ENCODE measurements around the gene LMO2.

LMO2 gene

DNA sequence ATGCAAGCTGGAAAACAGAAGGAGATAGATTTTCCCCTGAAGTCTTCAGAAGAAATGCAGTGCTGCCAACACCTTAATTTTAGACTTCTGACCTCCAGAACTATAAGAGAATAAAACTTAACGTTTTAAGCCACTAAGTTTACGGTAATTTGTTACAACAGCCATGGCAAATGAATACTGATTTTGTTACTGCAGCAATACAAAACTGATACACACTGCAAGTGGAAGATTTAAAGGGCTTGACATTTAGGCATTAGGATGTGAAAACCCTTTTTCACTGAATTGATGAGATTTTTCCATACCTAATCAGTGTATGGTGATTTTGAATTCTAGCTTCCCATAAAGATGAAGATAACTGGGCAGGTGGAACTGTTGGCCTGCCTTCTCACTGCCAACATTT lies 22.1 kb upstream of the LMO2 start:
- no peak for DNase-seq

DNA sequence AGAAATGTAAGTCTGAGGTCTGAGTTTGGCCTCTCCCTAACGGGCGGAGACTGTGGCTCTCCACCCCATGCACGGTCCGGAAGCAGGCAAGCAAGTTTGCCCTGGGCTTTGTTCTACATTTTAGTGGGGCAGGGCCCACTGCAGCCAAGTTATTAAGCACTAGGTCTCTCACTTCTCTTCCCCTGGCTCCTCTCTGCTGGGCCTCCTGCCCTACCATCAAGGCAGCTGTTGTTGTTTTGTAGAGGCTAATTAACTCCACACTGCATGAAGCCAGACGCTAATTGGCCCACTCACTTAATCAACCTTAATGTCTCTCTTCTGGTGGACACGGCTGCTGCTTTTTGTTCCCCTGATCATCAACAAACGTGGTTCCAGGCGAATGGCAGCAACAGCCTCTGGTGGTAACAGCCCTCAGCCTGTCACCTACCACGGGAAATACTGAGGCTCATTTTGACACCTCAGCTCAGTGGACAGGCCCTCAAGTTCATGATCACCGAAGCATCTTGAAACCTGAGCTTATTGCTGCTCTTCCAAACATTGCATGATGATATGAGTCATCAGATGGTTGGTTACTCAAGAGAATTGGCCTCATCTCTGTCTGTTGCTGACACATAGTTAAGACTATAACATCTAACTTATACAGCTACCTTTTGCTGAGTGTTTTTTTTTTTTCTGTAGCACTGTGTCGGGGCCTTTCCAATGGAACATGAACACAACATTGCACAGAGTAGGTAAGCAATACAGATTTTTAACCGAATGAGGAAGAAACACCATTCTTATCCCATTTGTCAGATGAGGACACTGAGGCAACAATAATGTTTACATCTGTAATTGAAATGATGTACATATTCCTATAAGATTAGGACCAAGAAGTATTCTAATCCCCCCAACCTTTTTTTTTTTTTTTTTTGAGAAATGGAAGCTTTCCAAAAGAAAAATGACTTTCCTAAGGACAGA lies 20.8 kb upstream of the LMO2 start:
- DNase-seq = peak; percentile 95

DNA sequence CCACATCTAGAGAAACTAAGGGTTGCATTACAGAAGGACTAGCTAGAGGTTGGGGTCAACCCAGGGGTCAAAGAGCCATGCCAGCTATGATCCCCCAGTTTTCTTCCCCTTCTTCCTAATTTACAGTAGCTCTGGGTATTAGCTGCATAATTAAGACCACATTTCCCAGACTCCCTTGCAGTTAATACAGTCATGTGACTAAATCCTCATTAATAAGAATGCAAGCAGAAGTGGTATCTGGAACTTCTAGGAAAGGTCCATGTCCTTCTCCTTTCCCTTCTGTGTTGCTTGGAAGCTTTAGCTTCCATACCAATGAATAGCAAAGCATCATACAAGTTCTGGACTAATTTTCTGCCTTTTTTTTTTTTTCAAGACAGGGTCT lies 19.1 kb upstream of the LMO2 start:
- peak; percentile 10 for DNase-seq

DNA sequence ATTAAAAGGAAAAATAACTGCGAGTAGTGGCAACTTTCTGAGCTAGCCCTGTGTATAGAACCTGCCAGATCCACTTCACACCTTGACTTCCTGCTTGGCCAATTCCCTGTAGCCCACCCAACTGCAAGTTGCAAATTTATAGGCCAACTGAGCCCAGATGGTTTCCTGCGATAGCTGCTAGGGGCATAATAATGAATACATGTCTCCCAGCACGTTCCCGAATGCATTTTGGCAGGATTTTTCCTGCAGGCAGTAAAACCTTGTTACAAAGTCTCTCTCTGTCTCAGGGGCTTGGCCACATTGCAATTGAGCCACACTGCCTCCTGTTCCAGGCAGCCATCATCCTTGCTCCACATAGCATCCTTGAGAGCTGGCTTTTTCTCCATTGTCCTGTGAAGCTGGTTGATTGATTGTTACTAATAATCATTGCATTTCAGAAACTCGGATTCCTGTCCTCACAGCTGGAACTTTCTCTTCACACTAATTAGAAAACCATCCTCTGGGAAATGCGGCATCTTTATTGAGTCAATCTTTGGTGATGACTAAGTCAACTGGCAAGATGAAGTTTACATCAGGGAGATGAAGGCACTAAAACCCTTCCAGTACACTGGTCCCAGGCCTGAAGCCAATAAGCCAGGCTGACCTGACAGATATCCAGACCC lies 18.6 kb upstream of the LMO2 start:
- no peak for DNase-seq

DNA sequence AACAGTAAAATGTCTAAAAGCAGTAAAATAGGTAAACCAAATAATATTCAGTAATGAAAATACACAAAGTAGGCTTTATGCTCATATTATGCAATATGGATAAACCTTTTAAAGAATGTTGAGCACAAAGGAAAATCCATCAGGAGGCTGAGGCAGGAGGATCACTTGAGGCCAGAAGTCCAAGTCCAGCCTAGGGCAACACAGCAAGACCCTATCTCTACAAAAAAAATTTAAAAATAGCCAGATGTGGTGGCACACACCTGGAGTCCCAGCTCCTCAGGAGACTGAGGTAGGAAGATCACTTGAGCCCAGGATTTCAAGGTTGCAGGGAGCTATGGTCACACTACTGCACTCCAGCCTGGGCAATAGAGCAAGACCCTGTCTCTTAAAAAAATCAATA lies 17.7 kb upstream of the LMO2 start:
- no peak for DNase-seq

DNA sequence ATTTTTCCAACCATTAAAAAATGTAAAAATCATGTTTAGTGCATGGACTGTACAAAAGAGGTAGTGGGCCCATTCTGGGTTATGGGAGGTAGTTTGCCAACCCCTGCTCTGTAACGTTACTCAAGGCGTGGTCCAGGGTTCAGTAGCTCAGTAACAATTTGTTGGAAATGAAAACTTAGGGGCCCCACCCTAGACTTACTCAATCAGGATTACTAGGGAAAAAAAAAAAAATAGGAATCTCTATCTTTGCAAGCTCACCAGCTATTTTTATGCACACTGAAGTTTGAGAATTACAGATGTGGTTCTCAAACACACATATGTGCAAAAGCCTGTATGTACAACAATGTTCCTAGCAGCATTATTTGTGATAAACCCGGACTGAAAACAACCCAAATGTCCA lies 17.3 kb upstream of the LMO2 start:
- DNase-seq = peak; percentile 33

DNA sequence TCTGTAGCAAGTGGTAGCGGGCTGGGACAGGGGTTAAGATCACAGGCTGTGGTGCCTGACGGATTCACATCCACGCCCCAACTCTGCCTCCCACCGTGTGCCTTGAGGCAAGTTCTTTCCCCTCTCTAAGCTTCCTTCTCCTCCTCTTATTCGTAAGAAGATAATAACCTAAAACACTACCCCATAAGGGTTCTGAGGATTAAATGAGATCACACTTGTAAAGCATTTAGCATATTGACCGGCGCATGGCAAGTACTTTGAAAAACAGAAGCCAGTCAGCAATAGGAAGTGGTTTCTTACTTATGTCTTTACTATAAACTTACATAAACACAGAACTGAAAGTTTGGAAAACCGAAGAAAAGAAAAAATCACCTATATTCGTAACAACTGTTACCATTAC lies 15.5 kb upstream of the LMO2 start:
- DNase-seq = peak; percentile 92

DNA sequence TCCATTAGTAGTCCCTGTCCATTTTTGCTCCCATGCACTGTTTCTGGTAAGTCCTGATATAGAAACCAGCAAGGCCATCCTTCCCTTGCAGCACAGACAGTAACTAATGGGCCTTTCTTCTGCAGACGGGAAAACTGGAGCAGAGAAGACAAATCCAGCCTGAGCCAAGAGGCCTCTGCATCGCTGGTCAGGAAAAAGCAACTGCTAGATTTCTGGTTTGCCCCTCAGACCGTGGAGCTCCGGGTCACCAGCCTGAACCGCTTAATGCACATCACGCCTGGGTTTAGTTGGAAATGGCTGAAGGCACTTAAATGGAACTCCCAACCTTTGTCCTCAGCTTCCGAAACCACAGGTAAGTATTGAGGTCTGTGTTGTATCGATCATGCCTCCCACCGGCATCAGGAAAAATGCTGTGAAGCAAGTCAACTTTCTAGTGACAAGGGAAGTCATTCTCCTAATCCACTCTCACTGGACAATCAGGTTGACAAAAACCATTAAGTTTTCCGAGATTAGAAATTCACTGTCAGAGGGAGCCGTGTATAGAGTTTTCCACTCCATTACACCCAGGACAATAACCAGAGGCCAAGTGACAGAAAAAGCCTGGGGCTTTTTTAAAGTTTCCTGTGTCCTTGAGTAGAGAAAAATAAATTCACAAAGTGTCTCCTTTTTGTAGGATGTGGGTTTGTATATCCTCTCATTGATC lies 14.8 kb upstream of the LMO2 start:
- no peak for DNase-seq

DNA sequence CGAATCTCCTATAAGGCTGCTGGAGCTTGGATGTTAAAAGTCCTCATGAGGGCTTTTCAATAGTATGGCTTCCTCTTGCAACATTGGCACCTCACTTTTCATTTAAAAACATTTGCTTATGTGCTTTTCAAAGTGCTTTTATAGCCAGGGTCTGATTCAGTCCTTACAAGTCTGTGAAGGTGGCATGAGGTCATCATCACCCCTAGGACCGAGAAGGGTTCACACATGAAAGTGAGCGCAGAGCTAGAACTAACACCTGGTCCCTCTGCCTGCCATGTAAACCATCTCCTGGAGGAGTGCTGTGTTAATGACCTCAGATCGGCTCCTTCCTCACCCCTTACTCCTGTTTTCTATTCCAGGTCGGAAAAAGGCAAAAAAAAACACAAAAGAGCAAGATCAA lies 12.2 kb upstream of the LMO2 start:
- DNase-seq = no peak

DNA sequence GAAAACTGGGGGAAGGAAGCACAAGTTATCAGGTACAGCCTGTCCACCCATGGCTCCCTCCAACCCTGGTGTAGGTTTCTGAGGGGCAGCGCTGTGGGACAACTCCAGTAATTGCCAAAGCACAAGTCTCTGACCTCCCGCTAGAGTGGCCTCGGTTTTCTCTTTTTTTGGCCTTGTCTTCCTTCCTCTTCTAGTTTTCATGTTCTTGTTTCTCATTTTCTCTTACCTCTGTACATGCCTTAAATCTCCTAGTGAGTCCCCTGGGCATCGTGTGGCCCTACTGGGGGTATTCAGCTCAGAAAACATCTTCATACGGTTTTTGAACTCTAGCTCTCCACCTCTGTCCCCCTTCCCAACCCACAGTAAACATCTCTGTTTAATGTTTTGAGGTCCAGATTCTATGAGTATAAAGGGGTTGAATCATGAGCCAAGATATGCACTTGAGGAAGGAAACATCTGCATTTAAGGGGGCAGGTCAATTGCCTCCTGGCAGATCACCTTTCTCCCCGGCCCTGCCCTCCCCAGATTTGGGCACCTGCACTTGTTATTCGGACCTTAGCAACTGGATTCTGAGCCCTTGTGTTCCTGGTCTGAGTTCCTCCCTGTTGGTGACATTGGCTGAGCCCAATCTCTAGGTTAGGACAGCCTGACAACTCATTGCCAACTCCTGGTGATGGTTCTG lies 8.4 kb upstream of the LMO2 start:
- DNase-seq = peak; percentile 39

DNA sequence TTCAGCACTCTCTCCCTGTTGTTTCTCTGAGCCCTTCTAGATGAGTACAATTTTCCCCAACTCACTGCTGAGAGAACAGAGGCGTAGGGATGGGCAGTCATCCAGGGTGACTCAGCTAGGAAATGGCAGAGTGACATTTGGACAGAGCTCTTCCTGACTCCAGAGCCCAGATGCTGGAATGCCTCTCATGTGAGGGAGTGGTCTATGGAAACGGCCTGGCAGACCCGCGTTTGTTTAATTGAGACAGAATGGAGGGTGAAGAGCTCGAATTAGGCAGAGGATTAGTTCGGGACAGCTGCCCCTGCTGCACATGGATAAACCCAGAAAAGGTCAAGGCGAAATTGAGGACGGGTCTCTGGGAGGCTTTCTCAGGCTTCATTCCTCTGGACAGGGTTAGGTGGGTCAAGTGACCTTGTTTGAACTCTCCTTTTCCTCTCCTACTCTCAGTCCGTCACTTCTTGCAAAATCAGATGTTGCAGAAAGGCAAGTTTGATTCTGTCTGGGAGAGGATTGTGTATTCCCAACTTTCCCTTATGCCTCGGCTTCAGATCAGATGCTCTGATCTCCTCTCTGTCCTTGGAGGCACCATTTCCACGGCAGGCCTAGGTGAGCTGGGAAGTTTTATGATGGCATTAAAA lies 7.6 kb upstream of the LMO2 start:
- no peak for DNase-seq

DNA sequence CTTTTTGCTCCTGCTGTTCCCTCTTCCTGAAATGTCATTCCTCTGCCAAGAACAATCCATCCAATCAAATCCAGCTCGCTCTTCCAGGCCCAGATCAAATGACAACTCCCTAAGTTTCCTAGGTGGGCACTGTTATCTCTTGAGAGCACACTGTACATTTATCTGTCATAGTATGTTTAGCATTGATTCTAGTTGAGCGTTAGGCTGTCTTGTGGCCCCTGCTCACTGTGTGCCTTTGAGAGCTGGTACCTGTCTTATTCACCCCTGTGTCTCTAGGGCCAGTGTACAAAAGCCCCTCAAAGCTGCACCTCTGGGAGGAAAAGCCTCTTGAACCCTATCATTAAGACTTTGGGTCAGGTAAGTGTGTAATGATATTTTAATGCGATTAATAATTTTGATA lies 7.1 kb upstream of the LMO2 start:
- DNase-seq = no peak

DNA sequence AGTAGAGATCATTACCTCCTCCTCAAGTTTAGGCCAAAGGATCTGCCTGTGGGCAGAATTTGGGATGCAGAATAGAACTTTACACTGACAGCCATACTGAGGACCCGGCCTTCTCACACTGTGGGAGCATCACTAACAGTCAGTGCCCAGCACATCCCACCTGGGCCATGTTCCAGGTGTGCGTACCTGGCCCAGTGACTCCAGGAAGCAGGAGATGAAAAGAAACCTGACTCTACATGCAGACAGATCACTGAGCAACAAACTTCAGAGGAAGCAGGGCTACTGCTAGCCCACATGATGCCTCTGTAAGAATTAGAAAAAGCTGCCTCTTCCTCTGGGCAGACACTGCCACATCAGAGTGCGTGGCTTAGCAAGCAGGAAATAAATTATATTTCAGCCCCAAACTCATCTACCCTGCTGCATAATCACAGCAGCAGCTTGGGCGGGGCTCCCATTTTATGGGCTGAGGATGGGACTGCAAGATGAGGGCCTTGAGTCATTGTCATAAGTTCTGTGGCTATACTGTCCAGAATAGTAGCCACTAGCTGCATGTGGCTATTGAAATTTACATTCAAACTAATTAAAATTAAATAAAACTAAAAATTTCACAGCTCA lies 6.0 kb upstream of the LMO2 start:
- DNase-seq = peak; percentile 36

DNA sequence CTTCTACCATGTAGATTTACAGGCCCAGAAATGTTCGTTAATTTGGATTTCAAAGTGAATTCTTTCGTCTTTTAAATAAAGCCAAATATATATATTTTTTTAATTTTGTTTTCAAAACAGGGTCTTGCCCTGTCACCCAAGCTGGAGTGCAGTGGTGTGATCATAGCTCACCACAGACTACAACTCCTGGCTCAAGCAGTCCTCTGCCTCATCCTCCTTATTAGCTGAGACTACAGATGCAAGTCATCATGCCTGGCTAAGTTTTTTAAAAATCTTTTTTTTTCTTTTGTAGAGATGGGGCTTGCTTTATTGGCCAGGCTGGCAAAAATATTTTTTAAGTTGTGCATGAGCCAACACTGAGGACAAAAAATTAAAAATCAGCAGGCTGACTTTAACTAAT lies 5.0 kb upstream of the LMO2 start:
- no peak for DNase-seq

DNA sequence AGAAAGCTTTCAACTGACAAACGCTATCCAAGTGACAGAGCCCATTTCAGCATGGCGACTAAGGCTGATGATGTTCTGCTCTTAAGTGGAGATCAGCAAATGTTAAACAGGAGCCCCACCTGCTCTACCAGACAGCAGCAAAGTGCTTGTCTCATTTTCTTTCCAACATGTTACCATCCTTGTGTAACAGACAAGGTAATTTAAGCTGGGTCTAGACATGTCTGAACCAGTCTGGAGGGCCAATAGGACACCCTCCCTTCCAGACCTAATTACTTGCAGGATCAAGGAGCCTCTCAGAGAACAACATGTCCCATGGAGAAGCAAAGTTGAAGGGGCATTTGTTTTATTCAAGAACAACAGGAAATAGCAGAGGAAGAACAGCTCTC lies 3.9 kb upstream of the LMO2 start:
- no peak for DNase-seq

DNA sequence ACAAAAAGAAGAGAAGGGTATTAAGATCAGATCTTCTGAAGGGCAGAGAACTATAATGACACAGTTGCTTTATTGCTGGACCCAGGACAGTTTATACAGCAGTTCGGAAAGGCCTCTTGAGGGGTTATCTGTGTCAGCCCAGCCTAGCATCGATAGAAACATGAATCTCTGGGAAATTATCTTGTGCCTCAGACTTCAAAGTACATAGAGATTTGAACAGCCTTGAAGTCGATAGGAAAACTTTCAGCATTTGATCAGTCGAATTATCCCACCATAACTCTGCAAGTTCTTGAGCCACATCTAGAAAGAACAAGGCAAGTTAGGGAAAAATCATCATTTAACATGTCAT lies 2.5 kb upstream of the LMO2 start:
- DNase-seq = no peak

DNA sequence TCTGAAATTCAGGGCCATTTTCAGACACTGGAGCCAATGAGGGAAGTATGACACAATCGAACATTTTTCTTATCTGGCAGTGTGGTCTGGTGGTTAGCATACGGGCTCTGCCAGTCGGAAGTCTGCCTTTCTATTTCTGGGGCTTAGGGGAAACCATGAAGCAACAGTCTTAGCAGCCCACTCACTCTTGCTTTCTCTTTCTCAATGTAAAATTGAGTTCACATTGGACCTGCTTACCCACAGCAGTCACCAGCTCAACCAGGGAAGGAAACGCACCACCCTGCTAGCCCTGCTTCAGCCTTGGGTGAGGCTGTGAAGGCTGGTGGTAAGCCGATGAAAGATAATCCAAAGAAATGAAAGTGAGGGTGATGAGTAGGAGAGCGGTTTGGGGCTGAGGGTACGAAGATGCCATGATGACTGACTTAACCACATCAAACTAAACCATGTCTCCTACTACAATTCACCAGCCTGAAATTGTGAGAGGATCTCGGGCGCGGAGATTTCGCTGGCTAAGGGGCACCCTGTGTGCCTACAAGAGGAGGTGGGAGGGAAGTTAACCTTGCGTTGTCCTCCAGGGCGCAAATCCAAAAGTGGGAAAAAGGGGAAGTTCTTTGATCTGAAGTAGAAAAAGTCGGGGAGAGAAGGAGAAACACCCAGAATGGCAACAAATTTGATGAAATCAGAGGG lies 2.0 kb upstream of the LMO2 start:
- peak; percentile 100 for DNase-seq

DNA sequence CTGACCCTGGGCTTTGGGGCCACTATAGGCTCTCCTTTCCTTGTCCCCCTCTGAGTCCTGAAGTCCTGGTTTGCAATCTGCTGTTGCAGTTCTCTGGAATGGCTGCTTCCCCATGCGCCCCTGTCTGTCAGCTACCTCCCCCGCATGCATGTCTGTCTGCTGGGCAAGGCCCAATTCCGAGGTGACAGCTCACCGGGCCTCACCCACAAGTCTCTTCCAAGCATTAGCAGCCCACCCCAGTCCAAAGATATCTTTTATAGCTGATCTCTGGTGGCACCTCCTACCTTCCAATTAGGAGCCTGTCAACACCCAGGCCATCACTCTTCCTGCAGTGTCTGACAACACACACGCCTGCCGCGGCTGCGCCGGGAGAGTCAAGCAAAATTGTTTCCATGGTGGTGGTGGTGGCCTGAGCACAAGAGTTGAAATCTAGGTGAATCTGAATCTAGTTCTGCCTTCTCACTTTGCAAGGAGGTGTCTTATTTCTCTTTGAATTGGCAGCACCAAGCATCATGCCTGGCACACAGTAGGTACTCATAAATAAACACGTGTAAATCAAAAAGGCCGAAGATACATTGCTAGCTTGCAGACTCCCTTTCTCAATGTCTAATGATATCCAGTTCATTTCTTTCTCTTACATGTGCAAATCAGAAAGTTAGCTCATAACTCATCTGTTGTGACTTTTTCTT lies 1.2 kb upstream of the LMO2 start:
- DNase-seq = peak; percentile 72

DNA sequence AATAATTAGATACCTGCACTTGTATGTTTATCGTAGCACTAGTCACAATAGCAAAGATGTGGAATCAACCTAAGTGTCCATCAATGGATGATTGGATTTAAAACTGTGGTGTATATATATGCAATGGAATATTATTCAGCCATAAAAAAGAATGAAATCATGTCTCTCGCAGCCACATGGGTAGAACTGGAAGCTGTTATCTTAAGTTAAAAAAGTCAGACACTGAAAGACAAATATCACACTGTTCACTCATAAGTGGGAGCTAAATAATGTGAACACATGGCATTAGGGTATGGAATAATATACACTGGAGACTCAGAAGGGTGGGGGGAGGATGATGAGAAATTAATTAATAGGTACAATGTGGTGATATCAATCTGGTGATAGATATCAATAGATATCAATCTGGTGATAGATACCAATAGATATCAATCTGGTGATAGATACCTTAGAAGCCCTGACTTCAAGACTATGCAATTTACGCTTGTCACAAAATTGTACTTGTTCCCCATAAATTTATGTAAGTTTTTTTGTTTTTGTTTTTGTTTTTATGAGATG lies 2.0 kb downstream of the LMO2 start:
- DNase-seq = no peak

DNA sequence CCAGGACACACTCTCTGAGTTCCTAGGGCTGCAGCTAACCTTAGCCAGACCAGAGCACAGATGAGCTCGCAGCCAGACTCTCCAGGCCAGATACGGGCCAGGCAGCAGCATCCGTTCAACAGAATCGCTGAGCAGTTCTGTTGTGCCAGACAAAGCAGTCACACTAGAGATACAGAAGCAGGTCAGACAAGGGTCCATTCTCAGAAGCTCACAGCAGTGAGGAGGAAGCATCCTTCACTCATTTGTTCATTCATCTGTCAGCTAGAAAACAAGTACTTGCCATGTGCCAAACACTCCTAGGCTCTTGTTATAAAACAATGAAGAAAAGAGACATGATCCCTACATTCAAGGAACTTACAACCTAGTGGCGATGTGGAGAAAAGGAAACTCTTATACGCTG lies 2.6 kb downstream of the LMO2 start:
- DNase-seq = no peak

DNA sequence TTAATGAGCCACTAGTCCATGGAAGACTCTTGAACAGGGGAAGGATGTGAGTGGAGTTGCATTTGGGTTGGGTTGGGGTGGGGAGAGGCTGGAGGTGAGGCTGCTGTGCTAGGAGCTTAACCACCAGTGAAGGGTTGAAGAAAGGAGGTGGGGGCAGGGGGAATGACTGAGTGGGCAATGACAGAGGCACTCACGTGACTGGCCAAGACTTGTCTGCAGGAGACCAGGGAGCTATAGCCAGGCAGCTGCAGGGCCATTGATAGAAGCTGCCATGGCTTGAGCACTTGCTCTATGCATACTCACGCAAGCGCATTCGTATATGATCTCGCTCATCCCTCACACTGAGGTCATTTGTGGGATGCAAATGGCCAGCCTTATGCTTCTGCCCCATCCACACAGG lies 4.0 kb downstream of the LMO2 start:
- no peak for DNase-seq

Measured in MV-4-11 (cell line).